GF-D8 (cell line): Measurements from ENCODE around the gene ANKRD33B.

Experiments
- DNase-seq: peaks from one replicate; lab custom pipeline; 2025; lab: John Stamatoyannopoulos, UW

Gene ANKRD33B

DNA sequence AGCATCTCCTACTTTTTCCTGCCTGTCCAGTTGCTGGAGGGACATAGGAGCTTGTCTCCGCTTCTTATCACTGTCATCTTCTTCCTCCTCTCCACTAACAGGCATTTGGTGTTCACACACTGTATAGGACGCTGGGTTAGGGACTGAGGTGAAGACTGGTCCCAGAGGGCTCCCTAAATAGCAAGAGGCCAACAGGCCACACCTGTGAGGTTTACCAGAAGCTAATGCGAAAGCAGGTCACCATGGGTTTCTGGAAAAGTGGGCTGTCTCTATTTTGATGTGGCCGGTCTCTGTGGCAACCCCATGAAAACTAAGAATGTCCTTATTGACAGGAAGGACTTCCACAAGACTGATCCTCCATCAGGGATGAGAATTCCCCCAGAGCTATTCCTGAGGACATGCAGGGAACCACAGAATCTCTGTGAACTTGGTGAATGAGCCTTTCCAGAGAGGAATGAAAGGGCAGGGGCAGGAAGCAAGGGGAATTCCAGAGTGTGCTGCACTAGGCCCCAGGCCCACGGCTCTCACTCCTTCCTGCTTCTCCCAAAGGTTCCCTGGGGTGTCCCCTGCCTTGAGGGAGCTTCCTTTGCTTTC lies 135.5 kb downstream of the ANKRD33B start:
- no peak for DNase-seq

DNA sequence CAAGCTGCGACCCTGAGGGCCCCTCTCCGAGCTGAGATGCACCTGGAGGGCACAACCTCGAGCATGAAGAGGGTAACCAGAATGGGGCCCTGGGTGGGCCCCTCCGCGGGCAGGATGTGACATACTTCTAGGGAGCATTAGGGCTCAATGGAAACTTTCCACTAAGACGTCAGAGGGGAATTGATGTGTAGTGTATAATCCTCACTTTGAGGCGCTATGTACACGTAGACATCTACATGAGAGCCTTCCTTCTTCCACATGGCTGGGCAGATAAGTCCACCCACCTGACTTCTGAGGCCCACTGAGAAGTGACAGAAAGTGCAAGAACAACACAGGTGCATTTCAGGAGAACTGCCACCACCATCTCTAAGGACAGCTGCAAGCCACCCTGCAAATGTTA lies 136.1 kb downstream of the ANKRD33B start:
- no peak for DNase-seq

DNA sequence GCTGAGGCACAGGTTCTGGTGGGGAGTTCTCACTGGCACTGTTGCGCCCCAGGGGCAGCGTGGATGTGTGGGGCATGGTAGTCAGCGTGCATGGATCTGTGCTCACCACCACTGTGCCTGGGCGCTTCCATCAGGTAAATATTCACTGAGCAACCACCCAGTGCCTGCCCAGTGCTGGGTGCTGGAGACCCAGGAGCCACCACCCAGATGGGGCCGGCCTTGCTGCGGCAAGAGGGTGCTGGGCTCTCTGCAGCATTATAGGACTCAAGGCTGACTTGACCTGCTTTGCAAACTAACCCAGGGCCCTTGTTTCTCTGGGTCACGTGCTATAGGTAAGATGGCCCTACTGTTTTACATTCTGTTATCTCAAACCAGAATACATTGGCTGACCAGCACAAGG lies 136.6 kb downstream of the ANKRD33B start:
- DNase-seq = no peak

DNA sequence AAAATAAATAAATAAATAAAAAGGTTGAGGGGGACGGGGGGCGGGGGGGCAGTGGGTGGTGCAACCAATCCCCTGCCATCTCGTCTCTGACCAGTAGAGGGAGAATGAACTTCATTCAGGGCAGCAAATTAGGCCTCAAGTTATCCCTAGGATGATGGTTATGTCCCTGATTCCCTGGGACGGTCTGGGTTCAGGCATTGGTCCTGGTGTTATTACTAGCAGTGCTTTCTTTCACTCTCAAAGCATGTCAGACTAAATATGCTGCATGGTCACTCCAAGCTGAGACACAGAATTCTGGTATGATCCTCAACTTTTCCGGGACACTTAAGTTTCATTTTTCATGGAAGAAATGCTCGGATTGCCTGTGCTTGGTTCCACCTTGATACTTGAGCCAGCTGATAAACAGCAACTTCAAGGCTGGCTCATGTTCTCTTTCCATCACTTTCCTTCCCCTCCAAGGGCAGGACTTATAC lies 137.7 kb downstream of the ANKRD33B start:
- no peak for DNase-seq

DNA sequence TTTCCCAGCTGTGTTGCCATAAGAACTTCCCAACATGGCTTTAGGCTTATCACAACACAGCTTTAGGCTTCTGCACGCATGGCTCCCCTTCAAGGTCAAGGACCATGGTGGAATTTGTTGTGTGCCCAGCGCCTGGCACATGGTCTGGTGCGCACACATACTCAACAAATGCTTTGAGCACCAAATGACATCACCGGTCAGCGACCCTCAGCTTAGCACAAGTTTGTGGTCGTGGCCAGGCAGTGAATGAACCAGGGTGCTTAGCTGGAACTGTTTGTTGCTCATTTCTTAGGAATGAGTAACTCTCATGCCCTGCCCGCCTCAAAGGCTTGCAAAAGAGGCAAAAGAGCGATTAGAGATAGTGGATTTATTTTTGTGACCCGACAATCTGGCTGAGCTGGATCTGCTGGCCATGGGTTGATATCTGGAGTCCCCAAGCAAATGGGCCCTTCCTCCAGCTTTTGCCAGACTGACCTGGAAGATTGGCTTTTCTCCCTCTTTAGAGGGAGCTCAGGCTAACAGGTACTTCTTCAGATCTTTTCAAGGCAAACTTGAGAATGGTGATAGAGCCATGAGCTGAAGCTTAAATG lies 138.3 kb downstream of the ANKRD33B start:
- DNase-seq = no peak

DNA sequence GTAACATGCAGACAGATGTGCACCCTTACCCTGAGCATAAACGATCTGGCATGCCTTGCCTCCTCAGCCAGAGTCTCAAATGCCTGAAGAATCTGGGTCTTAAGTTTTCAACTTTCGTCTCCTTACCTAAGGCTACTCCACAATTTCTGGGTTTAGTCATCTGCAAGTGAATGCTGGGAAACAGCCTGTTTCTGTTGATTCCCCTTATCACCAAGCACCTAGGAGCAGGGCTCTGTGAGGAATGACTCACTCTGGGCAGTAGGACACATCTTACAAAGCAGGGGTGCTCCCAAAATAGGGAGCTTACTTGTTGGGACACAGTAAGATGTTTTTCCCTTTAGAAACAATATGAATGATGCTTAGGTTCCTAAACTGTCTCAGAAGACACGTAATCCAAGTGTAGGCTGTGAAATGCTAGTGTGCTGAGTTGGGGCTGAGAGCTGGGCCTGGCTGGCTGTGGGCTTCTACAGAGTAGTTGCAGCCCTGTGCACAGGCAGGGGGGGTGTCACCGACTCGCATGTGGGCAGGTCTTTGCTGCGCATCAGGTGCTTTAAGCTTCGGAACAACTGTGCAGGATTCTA lies 139.1 kb downstream of the ANKRD33B start:
- DNase-seq = no peak

DNA sequence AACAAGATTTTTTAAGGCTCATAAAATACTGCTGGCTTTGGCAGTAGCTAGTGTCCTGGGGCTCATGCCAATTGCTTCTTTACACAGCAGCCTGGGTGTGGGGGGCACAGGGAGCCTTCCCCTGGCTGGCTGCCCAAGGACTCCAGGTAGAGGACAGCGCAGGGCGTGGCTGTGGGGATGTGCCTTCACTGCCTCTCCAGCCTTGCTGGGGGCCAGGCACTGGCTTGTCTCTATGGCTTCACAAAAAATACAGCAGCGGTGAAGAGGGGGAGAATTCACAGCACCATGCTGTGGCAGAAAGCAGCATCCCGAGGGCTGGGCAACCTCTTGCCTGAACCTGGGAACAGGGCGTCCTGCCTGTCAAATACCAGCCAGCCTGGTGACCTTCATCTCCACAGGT lies 139.8 kb downstream of the ANKRD33B start:
- DNase-seq = no peak

DNA sequence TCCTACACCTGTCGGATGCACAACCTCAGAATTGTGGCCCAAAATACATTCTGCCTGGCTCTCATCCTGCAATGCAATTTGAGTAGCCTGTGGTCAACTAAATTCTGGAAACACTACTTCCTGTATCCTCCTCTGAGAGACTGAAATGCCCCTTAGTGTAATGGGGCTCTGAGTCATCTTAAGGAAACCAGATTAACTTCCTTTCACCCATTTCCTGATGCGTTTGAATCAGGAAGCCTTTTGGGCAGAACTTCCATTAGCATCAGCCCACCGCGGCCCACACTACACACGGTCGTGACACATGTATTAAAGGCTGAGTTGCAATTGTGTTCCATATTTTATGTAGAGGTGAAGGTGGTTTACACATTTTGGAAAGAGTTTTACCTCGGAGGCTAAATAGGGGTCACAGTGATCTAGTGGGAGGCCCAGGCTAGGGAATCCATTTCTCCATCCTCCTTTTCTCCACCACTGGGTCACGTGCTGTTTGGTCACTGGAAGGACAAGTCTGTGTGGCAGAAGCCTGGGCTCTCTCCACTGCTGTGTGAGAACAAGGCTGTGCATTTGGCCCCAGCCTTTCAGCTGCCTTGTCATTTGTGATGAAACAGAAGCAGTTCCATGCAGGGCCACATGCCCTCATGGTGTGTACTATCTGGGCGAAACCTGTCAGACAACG lies 141.2 kb downstream of the ANKRD33B start:
- peak; percentile 83 for DNase-seq

DNA sequence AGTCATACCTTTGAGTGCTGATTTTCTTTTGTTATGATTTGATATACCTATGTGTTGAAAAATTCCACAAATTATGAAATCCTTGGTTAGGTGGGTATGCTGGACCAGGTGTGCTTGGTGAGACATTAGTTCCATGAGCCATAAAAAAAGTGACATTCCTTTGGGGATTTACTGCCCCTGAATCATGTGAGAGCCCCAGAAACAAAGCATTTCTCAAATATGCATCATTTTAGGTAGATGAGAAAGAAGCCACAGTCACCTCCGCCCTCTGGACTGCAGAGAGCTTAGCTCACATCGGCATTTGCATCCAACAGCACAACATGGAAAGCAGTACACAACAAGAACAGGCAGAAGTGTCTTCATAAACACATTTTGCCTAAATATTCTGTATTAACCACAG lies 141.9 kb downstream of the ANKRD33B start:
- DNase-seq = no peak

DNA sequence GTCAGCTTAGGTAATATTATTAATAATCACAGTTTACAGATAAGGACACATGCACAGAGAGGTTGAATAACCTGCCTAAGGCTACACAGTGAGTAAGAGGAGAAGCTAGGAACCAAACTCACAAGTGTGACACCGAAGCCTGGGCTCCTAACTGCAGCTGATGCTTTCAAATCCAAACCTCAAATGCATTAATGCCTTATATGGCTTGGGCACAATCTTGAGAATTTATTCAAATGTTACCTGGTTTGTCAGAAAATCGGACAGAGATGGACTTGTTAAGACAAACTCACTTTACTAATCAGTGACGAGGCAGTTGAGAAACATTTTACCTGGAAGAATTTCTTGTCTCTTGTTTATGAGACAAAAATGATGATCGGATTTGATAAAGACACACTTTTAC lies 142.5 kb downstream of the ANKRD33B start:
- no peak for DNase-seq
